Parathyroid adenoma (tissue), 2 donors: ENCODE results near the gene TRPT1.
A peak's percentile ranks its signal among the peaks of the same experiment; 100 is the strongest.
"Not testable (repeated sequence)": the region's sequence is repeated elsewhere in the genome, so short reads cannot be mapped to it uniquely, and the experiment has no call there.

Source experiments
- H2AFZ ChIP-seq: fragments of 300-600 bp; sonication (generic); one replicate; pipeline ENCODE4 v1.7.0; 2017; ENCODE audit warnings: antibody characterized with exemption, mild to moderate bottlenecking
- H3K27ac ChIP-seq: fragments of 300-600 bp; sonication (generic); one replicate; pipeline ENCODE4 v1.7.0; 2017
- H3K27me3 ChIP-seq: fragments of 300-600 bp; sonication (generic); one replicate; pipeline ENCODE4 v1.7.0; 2017; ENCODE audit warnings: low read length; ENCODE audit not compliant: control insufficient read depth, insufficient read depth
- H3K36me3 ChIP-seq: fragments of 300-600 bp; sonication (generic); one replicate; pipeline ENCODE4 v1.7.0; 2017; ENCODE audit warnings: low read length; ENCODE audit not compliant: control insufficient read depth, insufficient read depth
- H3K4me1 ChIP-seq: fragments of 300-600 bp; sonication (generic); one replicate; pipeline ENCODE4 v1.7.0; 2017; ENCODE audit warnings: control low read depth
- H3K4me2 ChIP-seq: fragments of 300-600 bp; sonication (generic); one replicate; pipeline ENCODE4 v1.7.0; 2017; ENCODE audit warnings: low read length
- H3K4me3 ChIP-seq: fragments of 300-600 bp; sonication (generic); one replicate; pipeline ENCODE4 v1.7.0; 2017; ENCODE audit warnings: low read depth, low read length
- H3K79me2 ChIP-seq: fragments of 300-600 bp; sonication (generic); one replicate; pipeline ENCODE4 v1.7.0; 2017; ENCODE audit warnings: control low read depth
- H3K9ac ChIP-seq: fragments of 300-600 bp; sonication (generic); one replicate; pipeline ENCODE4 v1.7.0; 2017; ENCODE audit warnings: mild to moderate bottlenecking
- H3K9me3 ChIP-seq: fragments of 300-600 bp; sonication (generic); one replicate; pipeline ENCODE4 v1.7.0; 2017; ENCODE audit warnings: low read length; ENCODE audit not compliant: control insufficient read depth
- CTCF ChIP-seq: fragments of 300-600 bp; sonication (generic); IDR thresholded peaks from one replicate; pipeline ENCODE4 v1.7.0; 2017; ENCODE audit warnings: antibody characterized with exemption, mild to moderate bottlenecking
- donor health status: primary hyperparathyroidism.

Gene TRPT1

GRCh38 chr11:64247729-64248531 lies 21.9 kb upstream of the TRPT1 start:
- Histone ChIP-seq H3K27ac (no peak overlapping the region), H3K4me2 (peak overlapping the region; percentile 99), H3K4me1 (no peaks in the 10 kb centered on the region)

GRCh38 chr11:64246871-64247728 lies 21.1 kb upstream of the TRPT1 start, which contains the start of gene PPP1R14B:
Gene PPP1R14B, minus strand, starts transcription at chr11:64246943. Its CDS starts 270 bp downstream, at chr11:64246673.
- no peaks in the 10 kb centered on the region for H3K79me2 ChIP-seq

More at GRCh38 chr11:64247729-64248531, 21.9 kb upstream of the TRPT1 start:
- Histone ChIP-seq H3K27me3 (no peaks in the 10 kb centered on the region), H3K4me3 (peak overlapping the region; percentile 85), H3K9me3 (no peaks in the 10 kb centered on the region), H2AFZ (peak overlapping the region; percentile 73), H3K79me2 (no peaks in the 10 kb centered on the region), H3K36me3 (no peaks in the 10 kb centered on the region), H3K9ac (no peak overlapping the region)
- no peak for TF ChIP-seq CTCF

GRCh38 chr11:64246621-64246870 lies 20.6 kb upstream of the TRPT1 start:
- H3K9me3 ChIP-seq, H3K4me2 ChIP-seq, H2AFZ ChIP-seq, H3K27ac ChIP-seq, H3K27me3 ChIP-seq, H3K36me3 ChIP-seq, H3K9ac ChIP-seq, H3K4me1 ChIP-seq, H3K4me3 ChIP-seq, H3K79me2 ChIP-seq: not testable (repeated sequence)

More at GRCh38 chr11:64246871-64247728, 21.1 kb upstream of the TRPT1 start, which contains the start of gene PPP1R14B:
- Histone ChIP-seq H2AFZ (peak within 1 kb of the TSS; percentile 73), H3K4me2 (peak within 1 kb of the TSS; percentile 99), H3K27ac (peak within 1 kb of the TSS; percentile 83), H3K36me3 (no peaks in the 10 kb centered on the region), H3K4me3 (peak within 1 kb of the TSS; percentile 85), H3K9ac (no peak within 1 kb of the TSS), H3K27me3 (no peaks in the 10 kb centered on the region), H3K9me3 (no peaks in the 10 kb centered on the region), H3K4me1 (peaks cover 2% of the 10 kb centered on the region)
- no peak for TF ChIP-seq CTCF

GRCh38 chr11:64245797-64246620 lies 20.0 kb upstream of the TRPT1 start:
- H3K4me2 ChIP-seq = peak overlapping the region; percentile 75
- H2AFZ ChIP-seq = peak overlapping the region; percentile 46
- peak overlapping the region; percentile 36 for H3K27ac ChIP-seq
- H3K79me2 ChIP-seq = no peaks in the 10 kb centered on the region
- no peaks in the 10 kb centered on the region for H3K36me3 ChIP-seq
- H3K4me3 ChIP-seq = peak overlapping the region; percentile 58
- H3K9me3 ChIP-seq = no peaks in the 10 kb centered on the region
- no peak overlapping the region for H3K9ac ChIP-seq
- no peak for TF ChIP-seq CTCF
- no peaks in the 10 kb centered on the region for H3K27me3 ChIP-seq
- H3K4me1 ChIP-seq = peaks cover 2% of the 10 kb centered on the region
